HG03097 (cell line): ENCODE results near the gene AP1B1.

Source experiments
- ATAC-seq: cut with Tn5 transposase; IDR thresholded peaks from one replicate; pipeline ENCODE4 v1.9.1; 2021; ENCODE audit not compliant: unreplicated experiment, low FRiP score

Gene AP1B1

GRCh38 chr22:29315286-29316140, 72.9 kb downstream of the AP1B1 start, which contains the start of gene RASL10A:
TSS of gene RASL10A (minus strand) at chr22:29315697. CDS start at chr22:29315246, 451 bp downstream.
- ATAC-seq = no peak

DNA sequence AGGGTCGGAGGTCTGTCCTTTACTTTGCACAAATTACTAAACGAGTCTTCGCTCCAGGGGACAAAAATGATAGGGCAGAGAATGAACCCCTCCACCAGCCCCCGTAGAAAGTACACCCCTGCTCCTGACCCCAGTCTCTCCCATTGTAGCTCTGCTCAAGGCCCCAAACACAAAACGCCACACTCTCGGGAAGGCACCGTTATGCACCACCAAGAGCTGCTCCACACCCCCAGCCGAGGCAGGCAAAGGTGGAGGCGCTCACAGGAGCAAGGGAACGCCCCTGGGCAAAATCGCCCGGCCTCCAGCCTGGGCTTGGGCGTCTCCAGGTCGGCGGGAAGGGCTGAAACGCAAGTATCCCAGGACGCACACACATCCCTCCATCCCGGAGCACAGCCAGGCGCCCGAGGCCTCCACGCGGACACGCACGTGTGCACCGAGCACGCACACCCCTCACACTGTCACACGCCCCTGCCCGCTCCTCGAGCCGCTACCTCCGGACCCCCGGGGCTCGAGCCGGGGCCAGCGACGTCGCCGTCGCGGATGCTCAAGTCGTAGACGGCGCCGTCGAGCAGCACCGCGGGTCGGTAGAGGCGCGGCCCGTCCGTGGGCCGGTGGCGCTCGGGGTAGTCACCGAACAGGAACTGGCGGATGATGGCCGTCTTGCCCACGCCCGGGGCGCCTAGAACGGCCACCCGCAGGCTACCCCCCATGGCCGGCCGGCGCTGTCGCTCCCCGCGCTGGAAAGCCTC, 73.7 kb downstream of the AP1B1 start:
- no peak for ATAC-seq

GRCh38 chr22:29313576-29314466, 74.5 kb downstream of the AP1B1 start:
- no peak for ATAC-seq

DNA sequence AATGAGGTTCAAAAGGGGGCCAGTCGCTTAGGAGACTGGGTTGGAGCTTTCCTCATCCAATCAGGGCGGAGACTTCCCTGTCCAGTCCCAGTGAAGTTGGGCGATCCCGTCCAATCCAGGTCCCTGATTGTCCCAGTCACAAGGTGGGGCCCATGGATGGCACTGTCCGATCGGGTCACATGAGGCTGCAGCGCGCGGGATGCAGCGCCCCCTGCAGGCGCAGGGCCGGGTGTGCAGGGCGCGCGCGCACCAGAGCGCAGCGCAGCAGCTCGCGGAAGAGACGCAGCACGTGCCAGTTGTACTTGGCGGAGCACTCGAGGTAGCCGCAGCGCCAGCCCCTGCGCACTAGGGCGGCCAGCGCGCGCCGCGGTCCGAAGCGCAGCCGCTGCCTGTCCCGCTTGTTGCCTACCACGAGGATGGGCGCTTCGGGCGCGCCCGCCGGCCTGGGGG, 75.2 kb downstream of the AP1B1 start:
- ATAC-seq = no peak

- ATAC-seq = no peak
These were observed 75.9 kb downstream of the AP1B1 start for GRCh38 chr22:29312218-29313125.

DNA sequence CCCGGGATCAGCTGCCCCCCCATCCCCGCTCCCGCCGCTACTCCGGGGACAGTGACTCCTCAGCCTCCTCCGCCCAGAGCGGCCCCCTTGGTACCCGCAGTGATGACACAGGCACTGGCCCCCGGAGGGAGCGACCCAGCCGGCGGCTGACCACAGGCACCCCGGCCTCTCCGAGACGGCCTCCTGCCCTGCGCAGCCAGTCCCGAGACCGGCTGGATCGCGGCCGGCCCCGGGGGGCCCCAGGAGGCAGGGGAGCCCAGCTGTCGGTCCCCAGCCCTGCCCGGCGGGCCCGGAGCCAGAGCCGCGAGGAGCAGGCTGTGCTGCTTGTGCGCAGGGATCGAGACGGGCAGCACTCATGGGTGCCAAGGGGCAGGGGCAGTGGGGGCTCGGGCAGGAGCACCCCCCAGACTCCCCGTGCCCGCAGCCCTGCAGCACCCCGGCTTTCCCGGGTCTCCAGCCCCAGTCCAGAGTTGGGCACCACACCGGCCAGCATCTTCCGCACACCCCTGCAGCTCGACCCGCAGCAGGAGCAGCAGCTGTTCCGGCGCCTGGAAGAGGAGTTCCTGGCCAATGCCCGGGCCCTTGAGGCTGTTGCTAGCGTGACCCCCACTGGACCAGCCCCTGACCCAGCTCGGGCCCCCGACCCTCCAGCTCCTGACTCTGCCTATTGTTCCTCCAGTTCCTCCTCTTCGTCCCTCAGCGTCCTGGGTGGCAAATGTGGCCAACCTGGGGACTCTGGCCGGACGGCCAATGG, 76.7 kb downstream of the AP1B1 start:
- no peak for ATAC-seq

DNA sequence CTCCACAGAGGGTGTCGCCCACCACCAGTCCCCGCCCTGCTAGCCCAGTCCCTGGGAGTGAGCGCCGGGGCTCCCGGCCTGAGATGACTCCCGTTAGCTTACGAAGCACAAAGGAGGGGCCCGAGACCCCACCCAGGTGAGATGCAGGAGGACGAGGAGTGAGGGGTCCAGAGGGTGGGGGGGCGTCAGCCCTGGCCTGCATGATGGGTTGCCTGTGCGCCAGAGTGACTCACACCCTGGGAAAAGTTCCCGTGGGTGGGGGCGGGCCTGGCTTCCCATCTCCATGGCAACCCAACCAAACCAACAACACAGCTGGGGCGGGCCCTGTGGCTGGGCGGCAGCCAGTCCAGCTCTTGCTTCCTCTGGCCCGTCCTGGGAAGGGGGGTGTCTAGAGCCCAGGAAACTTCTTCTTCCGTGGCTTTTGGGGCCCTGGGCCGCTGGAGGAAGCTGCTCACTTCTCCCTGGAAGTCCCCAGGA, 77.5 kb downstream of the AP1B1 start:
- ATAC-seq = no peak

DNA sequence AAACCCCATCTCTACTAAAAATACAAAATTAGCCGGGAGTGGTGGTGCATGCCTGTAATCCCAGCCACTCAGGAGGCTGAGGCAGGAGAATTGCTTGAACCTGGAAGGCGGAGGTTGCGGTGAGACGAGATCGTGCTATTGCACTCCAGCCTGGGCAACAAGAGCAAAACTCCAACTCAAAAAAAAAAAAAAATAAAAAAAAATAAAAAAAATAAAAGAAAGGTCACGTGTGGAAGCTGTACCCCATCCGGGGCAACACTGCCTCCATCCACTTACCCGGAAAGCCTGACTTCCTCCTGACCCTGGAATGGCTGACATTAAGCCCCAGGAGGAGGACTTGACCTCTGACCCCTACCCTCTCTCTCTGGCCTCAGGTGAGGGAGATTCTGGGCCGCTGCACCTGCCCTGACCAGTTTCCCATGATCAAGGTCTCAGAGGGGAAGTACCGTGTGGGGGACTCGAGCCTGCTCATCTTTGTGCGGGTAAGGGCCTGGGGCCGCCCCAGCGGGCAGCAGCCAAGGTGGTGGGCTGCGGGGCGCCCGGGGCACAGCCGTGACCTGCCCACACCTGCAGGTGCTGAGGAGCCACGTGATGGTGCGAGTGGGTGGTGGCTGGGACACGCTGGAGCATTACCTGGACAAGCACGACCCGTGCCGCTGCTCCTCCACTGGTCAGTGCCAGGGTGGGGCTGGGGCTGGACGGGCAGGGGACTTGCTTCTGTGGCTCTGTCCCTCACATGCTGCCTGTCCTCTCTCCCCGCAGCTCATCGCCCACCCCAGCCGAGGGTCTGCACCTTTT, 78.1 kb downstream of the AP1B1 start:
- ATAC-seq = no peak

GRCh38 chr22:29309332-29310064, 78.9 kb downstream of the AP1B1 start:
- ATAC-seq = no peak

DNA sequence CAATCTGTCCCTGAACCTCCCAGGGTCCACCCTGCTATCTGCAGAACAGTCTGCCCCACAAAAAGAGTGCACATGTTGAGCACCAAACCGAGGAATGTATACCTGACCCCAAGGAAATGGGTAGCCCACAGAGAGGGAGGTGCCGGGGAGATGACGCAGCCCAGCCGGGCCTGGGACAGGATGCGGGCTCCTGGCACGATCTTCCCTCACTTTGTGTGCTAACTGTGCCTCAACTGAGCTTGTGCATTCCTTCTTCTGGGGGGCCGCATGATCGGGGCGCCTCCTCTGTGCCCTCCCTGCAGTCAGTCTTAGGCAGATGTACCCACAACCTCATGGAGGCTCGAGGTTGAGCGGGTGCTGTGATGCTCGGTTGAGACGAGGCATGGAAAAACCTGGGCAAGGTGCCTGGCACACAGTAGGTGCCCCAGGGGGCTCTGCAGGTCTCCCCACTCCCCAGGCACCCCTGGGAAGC, 79.5 kb downstream of the AP1B1 start:
- ATAC-seq = no peak

- no peak for ATAC-seq
These were observed 80.1 kb downstream of the AP1B1 start for GRCh38 chr22:29308148-29308790.

DNA sequence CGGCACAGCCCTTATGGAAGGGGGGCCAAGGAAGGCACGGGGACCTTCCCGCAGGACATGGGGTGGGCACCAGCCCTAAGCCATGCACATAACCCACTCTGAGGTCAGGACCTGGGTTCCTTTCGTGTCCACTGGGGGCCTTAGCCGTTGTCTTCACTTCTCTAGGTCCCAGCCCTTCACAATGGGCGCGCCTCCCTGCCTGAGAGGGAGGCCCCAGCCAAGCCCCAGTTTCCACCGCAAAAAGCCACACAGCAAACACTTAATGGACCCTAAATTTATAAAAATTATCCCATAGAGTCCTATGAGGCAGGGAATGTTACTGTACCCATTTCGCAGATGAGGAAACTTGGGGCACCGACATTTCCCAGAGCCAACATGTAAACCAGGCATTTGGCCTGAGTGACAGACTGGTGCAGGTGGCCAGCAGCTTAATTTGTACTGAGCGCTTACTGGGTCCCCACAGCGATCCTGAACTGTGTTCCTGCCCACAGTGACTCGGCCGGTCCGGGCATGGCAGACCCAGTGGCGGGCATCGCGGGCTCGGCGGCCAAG, 80.7 kb downstream of the AP1B1 start:
- no peak for ATAC-seq

- ATAC-seq = no peak
These were observed 81.4 kb downstream of the AP1B1 start for GRCh38 chr22:29306835-29307595.

GRCh38 chr22:29306175-29306834, 82.1 kb downstream of the AP1B1 start, which contains the start of gene GAS2L1:
TSS of gene GAS2L1 (plus strand) at chr22:29306650. CDS start at chr22:29308106, 1,456 bp downstream.
- no peak for ATAC-seq

DNA sequence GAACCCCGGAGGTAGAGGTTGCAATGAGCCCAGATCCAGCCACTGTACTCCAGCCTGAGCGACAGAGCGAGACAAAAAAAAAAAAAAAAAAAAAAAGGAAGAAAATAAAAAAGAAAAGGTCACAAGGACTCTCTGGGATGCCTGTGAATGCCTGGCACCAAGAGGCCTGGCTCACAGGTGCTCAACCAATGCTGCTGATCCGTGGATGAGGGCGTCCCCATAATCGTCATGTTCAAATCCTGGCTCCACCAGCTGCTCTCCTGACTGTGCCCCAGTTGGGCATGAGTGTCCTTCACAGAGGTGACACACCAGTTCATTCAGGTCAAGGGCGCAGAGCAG, 82.6 kb downstream of the AP1B1 start:
- no peak for ATAC-seq
